ENCODE data around the gene COL9A2. TPM values are rescaled to one million over a fixed set of nuclear protein-coding genes. Genes with fewer than 3 reads are reported as not detected.

The COL9A2 gene
- total RNA-seq, 1 donor from 2014 or later: 48.1 TPM

- DNase-seq (ENCODE audit: low spot score, unreplicated experiment): no peak
- Mint-ChIP-seq H3K27ac (no peak overlapping the region), H3K36me3 (ENCODE audit: insufficient read depth) (peaks cover 1% of the 10 kb centered on the region), H3K27me3 (no peaks in the 10 kb centered on the region), H3K9me3 (ENCODE audit: low read depth) (no peaks in the 10 kb centered on the region), H3K4me1 (ENCODE audit: low read depth) (peaks cover 4% of the 10 kb centered on the region), H3K4me3 (ENCODE audit: low read depth) (no peak overlapping the region)
- no peak for TF ChIP-seq CTCF (IDR thresholded peaks at IDR 0.05; ENCODE audit: unreplicated experiment)
Observed at GRCh38 chr1:40302475-40302874, 14.6 kb downstream of the COL9A2 start.

DNA sequence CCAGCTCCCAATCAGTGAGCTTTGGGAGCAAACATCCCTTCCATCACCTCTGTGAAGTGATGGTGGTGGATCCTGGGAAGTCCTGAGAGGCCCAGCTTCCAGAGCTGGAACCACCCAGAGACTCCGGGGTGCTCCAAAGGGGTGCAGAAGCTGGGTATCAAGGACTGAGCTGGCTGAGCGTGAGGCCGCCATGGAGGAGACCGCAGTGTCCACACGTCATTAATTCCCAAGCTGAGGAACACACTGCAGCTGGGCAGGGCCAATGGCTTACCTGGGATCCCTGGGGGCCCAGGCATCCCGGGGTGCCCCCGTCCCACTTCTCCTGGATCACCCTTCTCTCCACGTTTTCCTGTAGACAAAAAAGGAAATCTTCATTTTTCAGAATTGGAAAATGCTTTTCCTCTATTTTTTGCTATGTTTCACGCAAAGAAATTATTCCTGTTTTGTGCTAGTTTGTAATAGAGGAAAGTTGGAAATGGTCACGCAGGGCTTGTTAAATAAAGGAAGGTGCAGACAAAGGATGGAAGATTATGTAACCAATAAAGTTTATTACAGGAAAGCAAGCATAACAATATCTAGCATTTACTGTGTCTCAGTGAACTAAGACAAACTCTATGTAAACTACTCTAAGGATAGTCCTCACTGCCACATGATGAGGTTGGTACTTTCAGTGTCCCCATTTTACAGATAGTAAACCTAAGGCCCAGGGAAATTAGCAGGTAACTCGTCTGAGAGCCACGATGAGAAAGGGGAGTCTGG lies 15.4 kb downstream of the COL9A2 start:
- no peak overlapping the region for H3K27ac Mint-ChIP-seq
- DNase-seq (ENCODE audit: low spot score, unreplicated experiment): no peak
- no peaks in the 10 kb centered on the region for H3K9me3 Mint-ChIP-seq (ENCODE audit: low read depth)
- H3K4me1 Mint-ChIP-seq (ENCODE audit: low read depth): peaks cover 4% of the 10 kb centered on the region
- TF ChIP-seq CTCF (IDR thresholded peaks at IDR 0.05; ENCODE audit: unreplicated experiment): no peak
- H3K27me3 Mint-ChIP-seq: no peaks in the 10 kb centered on the region
- H3K4me3 Mint-ChIP-seq (ENCODE audit: low read depth): no peak overlapping the region
- H3K36me3 Mint-ChIP-seq (ENCODE audit: insufficient read depth): peaks cover 1% of the 10 kb centered on the region

DNA sequence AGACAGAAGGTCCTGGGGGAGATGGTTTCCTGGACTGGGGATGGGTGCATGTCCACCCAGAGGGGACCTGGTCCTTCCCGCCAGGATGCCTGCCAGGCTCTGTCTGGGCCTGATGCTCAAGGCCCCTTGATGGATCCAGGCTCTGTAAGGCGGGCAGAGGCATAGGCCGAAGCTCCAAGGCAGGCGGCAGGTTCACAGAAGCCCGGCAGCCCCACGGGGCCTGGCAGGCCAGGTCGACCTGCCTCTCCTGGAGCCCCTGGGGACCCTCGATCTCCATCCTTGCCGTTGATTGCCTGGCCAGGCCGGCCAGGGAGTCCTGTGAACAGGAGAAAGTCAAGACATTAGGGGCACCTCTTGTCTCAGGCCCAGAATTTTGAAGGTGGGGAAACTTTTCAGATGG lies 16.0 kb downstream of the COL9A2 start:
- no peak for DNase-seq (ENCODE audit: low spot score, unreplicated experiment)
- H3K27ac Mint-ChIP-seq: no peak overlapping the region
- no peaks in the 10 kb centered on the region for H3K4me1 Mint-ChIP-seq (ENCODE audit: low read depth)
- H3K4me3 Mint-ChIP-seq (ENCODE audit: low read depth): no peak overlapping the region
- H3K27me3 Mint-ChIP-seq: no peaks in the 10 kb centered on the region
- H3K9me3 Mint-ChIP-seq (ENCODE audit: low read depth): no peaks in the 10 kb centered on the region
- H3K36me3 Mint-ChIP-seq (ENCODE audit: insufficient read depth): no peaks in the 10 kb centered on the region
- TF ChIP-seq CTCF (IDR thresholded peaks at IDR 0.05; ENCODE audit: unreplicated experiment): no peak

GRCh38 chr1:40300651-40301050 lies 16.4 kb downstream of the COL9A2 start:
- TF ChIP-seq CTCF (IDR thresholded peaks at IDR 0.05; ENCODE audit: unreplicated experiment): no peak
- Mint-ChIP-seq H3K4me3 (ENCODE audit: low read depth) (no peak overlapping the region), H3K27me3 (no peaks in the 10 kb centered on the region), H3K27ac (no peak overlapping the region), H3K9me3 (ENCODE audit: low read depth) (no peaks in the 10 kb centered on the region), H3K4me1 (ENCODE audit: low read depth) (no peaks in the 10 kb centered on the region), H3K36me3 (ENCODE audit: insufficient read depth) (no peaks in the 10 kb centered on the region)
- DNase-seq (ENCODE audit: low spot score, unreplicated experiment): no peak

- H3K27me3 Mint-ChIP-seq: no peaks in the 10 kb centered on the region
- no peak overlapping the region for H3K27ac Mint-ChIP-seq
- no peak for TF ChIP-seq CTCF (IDR thresholded peaks at IDR 0.05; ENCODE audit: unreplicated experiment)
- no peaks in the 10 kb centered on the region for H3K4me1 Mint-ChIP-seq (ENCODE audit: low read depth)
- no peak for DNase-seq (ENCODE audit: low spot score, unreplicated experiment)
- no peaks in the 10 kb centered on the region for H3K36me3 Mint-ChIP-seq (ENCODE audit: insufficient read depth)
- no peak overlapping the region for H3K4me3 Mint-ChIP-seq (ENCODE audit: low read depth)
- H3K9me3 Mint-ChIP-seq (ENCODE audit: low read depth): no peaks in the 10 kb centered on the region
Observed at GRCh38 chr1:40300249-40300567, 16.9 kb downstream of the COL9A2 start.

Data from progenitor cell of endocrine pancreas (in vitro differentiated cells).